Stimulated activated memory B cell treated with anti-CD40 and anti-IgM and Interleukin-4, amounts not matched to agents 10 μg/mL and 1 μg/mL and 100 μg/mL, for 72 hours (primary cell): Measurements from ENCODE around the gene MAP3K7.

ENCODE experiments used
- ATAC-seq: fragments of 150-1000 bp; cut with Tn5 transposase; 2 replicates; pipeline ENCODE4 v1.10.0; 2021
- H3K27ac Mint-ChIP-seq: one replicate; pipeline ENCODE4 v1.8.0; 2022; ENCODE audit warnings: mild to moderate bottlenecking, mixed read lengths
- H3K27me3 Mint-ChIP-seq: one replicate; pipeline ENCODE4 v1.8.0; 2022; ENCODE audit warnings: mixed read lengths
- H3K36me3 Mint-ChIP-seq: one replicate; pipeline ENCODE4 v1.8.0; 2022; ENCODE audit warnings: mixed read lengths
- H3K4me1 Mint-ChIP-seq: one replicate; pipeline ENCODE4 v1.8.0; 2022; ENCODE audit warnings: mixed read lengths
- H3K4me3 Mint-ChIP-seq: one replicate; pipeline ENCODE4 v1.8.0; 2022; ENCODE audit warnings: mild to moderate bottlenecking, moderate library complexity, mixed read lengths
- H3K9me3 Mint-ChIP-seq: one replicate; pipeline ENCODE4 v1.8.0; 2022; ENCODE audit warnings: mixed read lengths

The MAP3K7 gene

GRCh38 chr6:90547991-90548390 is 38.9 kb downstream of the MAP3K7 start:
- ATAC-seq = no peak
- Mint-ChIP-seq H3K9me3 (no peaks in the 10 kb centered on the region), H3K27me3 (no peaks in the 10 kb centered on the region), H3K4me3 (no peak overlapping the region), H3K27ac (no peak overlapping the region), H3K4me1 (peaks cover 20% of the 10 kb centered on the region), H3K36me3 (peaks cover 66% of the 10 kb centered on the region)

- no peaks in the 10 kb centered on the region for H3K9me3 Mint-ChIP-seq
- no peak overlapping the region for H3K27ac Mint-ChIP-seq
- no peaks in the 10 kb centered on the region for H3K27me3 Mint-ChIP-seq
- peaks cover 20% of the 10 kb centered on the region for H3K4me1 Mint-ChIP-seq
- no peak for ATAC-seq
- no peak overlapping the region for H3K4me3 Mint-ChIP-seq
- H3K36me3 Mint-ChIP-seq = peaks cover 68% of the 10 kb centered on the region
These were observed 39.8 kb downstream of the MAP3K7 start for GRCh38 chr6:90547079-90547478.

GRCh38 chr6:90545448-90545847 is 41.4 kb downstream of the MAP3K7 start:
- Mint-ChIP-seq H3K4me3 (no peak overlapping the region), H3K4me1 (peaks cover 20% of the 10 kb centered on the region), H3K36me3 (peaks cover 63% of the 10 kb centered on the region), H3K27me3 (no peaks in the 10 kb centered on the region), H3K27ac (no peak overlapping the region), H3K9me3 (no peaks in the 10 kb centered on the region)
- ATAC-seq = no peak

GRCh38 chr6:90544741-90545140 is 42.1 kb downstream of the MAP3K7 start:
- H3K36me3 Mint-ChIP-seq = peaks cover 63% of the 10 kb centered on the region

GRCh38 chr6:90544081-90544480 is 42.8 kb downstream of the MAP3K7 start:
- no peaks in the 10 kb centered on the region for H3K27me3 Mint-ChIP-seq
- H3K4me1 Mint-ChIP-seq = peaks cover 20% of the 10 kb centered on the region
- H3K4me3 Mint-ChIP-seq = no peak overlapping the region
- no peaks in the 10 kb centered on the region for H3K9me3 Mint-ChIP-seq
- H3K27ac Mint-ChIP-seq = peak overlapping the region; percentile 73
- H3K36me3 Mint-ChIP-seq = peaks cover 56% of the 10 kb centered on the region
- no peak for ATAC-seq

More at GRCh38 chr6:90544741-90545140, 42.1 kb downstream of the MAP3K7 start:
- Mint-ChIP-seq H3K4me3 (no peak overlapping the region), H3K27ac (peak overlapping the region; percentile 73), H3K4me1 (peaks cover 20% of the 10 kb centered on the region), H3K9me3 (no peaks in the 10 kb centered on the region), H3K27me3 (no peaks in the 10 kb centered on the region)
- ATAC-seq = no peak

- Mint-ChIP-seq H3K27ac (no peak overlapping the region), H3K36me3 (peaks cover 39% of the 10 kb centered on the region), H3K4me3 (no peak overlapping the region), H3K27me3 (no peaks in the 10 kb centered on the region), H3K4me1 (peaks cover 34% of the 10 kb centered on the region), H3K9me3 (no peaks in the 10 kb centered on the region)
- no peak for ATAC-seq
These were observed 45.7 kb downstream of the MAP3K7 start for GRCh38 chr6:90541221-90541620.

GRCh38 chr6:90538278-90539046 is 48.4 kb downstream of the MAP3K7 start:
- Mint-ChIP-seq H3K27me3 (no peaks in the 10 kb centered on the region), H3K27ac (no peak overlapping the region), H3K4me1 (peaks cover 14% of the 10 kb centered on the region), H3K36me3 (peaks cover 32% of the 10 kb centered on the region), H3K4me3 (no peak overlapping the region), H3K9me3 (no peaks in the 10 kb centered on the region)
- no peak for ATAC-seq

GRCh38 chr6:90537723-90538258 is 49.1 kb downstream of the MAP3K7 start:
- Mint-ChIP-seq H3K4me1 (peaks cover 14% of the 10 kb centered on the region), H3K27ac (peak overlapping the region; percentile 13), H3K36me3 (peaks cover 32% of the 10 kb centered on the region), H3K9me3 (no peaks in the 10 kb centered on the region), H3K4me3 (peak overlapping the region; percentile 4), H3K27me3 (no peaks in the 10 kb centered on the region)
- peak; percentile 63 for ATAC-seq

GRCh38 chr6:90537027-90537426 is 49.8 kb downstream of the MAP3K7 start:
- H3K27ac Mint-ChIP-seq = no peak overlapping the region
- no peaks in the 10 kb centered on the region for H3K27me3 Mint-ChIP-seq
- H3K4me1 Mint-ChIP-seq = peaks cover 14% of the 10 kb centered on the region
- H3K9me3 Mint-ChIP-seq = no peaks in the 10 kb centered on the region
- no peak overlapping the region for H3K4me3 Mint-ChIP-seq
- H3K36me3 Mint-ChIP-seq = peaks cover 31% of the 10 kb centered on the region
- no peak for ATAC-seq

GRCh38 chr6:90536520-90536919 is 50.4 kb downstream of the MAP3K7 start:
- no peak overlapping the region for H3K27ac Mint-ChIP-seq
- no peak for ATAC-seq

GRCh38 chr6:90534337-90535025 is 52.4 kb downstream of the MAP3K7 start:
- H3K4me3 Mint-ChIP-seq = no peak overlapping the region
- H3K9me3 Mint-ChIP-seq = no peaks in the 10 kb centered on the region
- H3K27me3 Mint-ChIP-seq = no peaks in the 10 kb centered on the region
- H3K4me1 Mint-ChIP-seq = peaks cover 14% of the 10 kb centered on the region
- no peak overlapping the region for H3K27ac Mint-ChIP-seq
- peaks cover 38% of the 10 kb centered on the region for H3K36me3 Mint-ChIP-seq
- no peak for ATAC-seq

More at GRCh38 chr6:90536520-90536919, 50.4 kb downstream of the MAP3K7 start:
- Mint-ChIP-seq H3K4me1 (peaks cover 14% of the 10 kb centered on the region), H3K27me3 (no peaks in the 10 kb centered on the region), H3K4me3 (no peak overlapping the region), H3K36me3 (peaks cover 37% of the 10 kb centered on the region), H3K9me3 (no peaks in the 10 kb centered on the region)

GRCh38 chr6:90533615-90534336 is 53.1 kb downstream of the MAP3K7 start:
- no peaks in the 10 kb centered on the region for H3K9me3 Mint-ChIP-seq
- H3K36me3 Mint-ChIP-seq = peaks cover 44% of the 10 kb centered on the region
- no peak for ATAC-seq
- no peak overlapping the region for H3K4me3 Mint-ChIP-seq
- H3K27ac Mint-ChIP-seq = no peak overlapping the region
- no peaks in the 10 kb centered on the region for H3K27me3 Mint-ChIP-seq
- H3K4me1 Mint-ChIP-seq = peaks cover 12% of the 10 kb centered on the region

- no peaks in the 10 kb centered on the region for H3K9me3 Mint-ChIP-seq
- no peaks in the 10 kb centered on the region for H3K4me1 Mint-ChIP-seq
- H3K27ac Mint-ChIP-seq = no peak overlapping the region
- ATAC-seq = no peak
- H3K4me3 Mint-ChIP-seq = no peak overlapping the region
- H3K27me3 Mint-ChIP-seq = no peaks in the 10 kb centered on the region
- H3K36me3 Mint-ChIP-seq = peaks cover 43% of the 10 kb centered on the region
These were observed 56.0 kb downstream of the MAP3K7 start for GRCh38 chr6:90530882-90531281.

GRCh38 chr6:90525421-90525820 is 61.5 kb downstream of the MAP3K7 start:
- Mint-ChIP-seq H3K36me3 (peaks cover 56% of the 10 kb centered on the region), H3K4me1 (no peaks in the 10 kb centered on the region), H3K27ac (no peak overlapping the region)

GRCh38 chr6:90523779-90524310 is 63.0 kb downstream of the MAP3K7 start:
- H3K27me3 Mint-ChIP-seq = no peaks in the 10 kb centered on the region
- no peak for ATAC-seq
- no peaks in the 10 kb centered on the region for H3K4me1 Mint-ChIP-seq
- H3K4me3 Mint-ChIP-seq = no peak overlapping the region
- H3K36me3 Mint-ChIP-seq = peaks cover 51% of the 10 kb centered on the region
- no peaks in the 10 kb centered on the region for H3K9me3 Mint-ChIP-seq
- peak overlapping the region; percentile 30 for H3K27ac Mint-ChIP-seq

More at GRCh38 chr6:90525421-90525820, 61.5 kb downstream of the MAP3K7 start:
- Mint-ChIP-seq H3K4me3 (no peak overlapping the region), H3K9me3 (no peaks in the 10 kb centered on the region), H3K27me3 (no peaks in the 10 kb centered on the region)
- no peak for ATAC-seq
